ENCODE results near the gene DENND1B. TPM values are rescaled to one million over a fixed set of nuclear protein-coding genes. Genes with fewer than 3 reads are reported as not detected.
A peak's percentile ranks its signal among the peaks of the same experiment; 100 is the strongest.

Gene DENND1B
- total RNA-seq, 2 donors from 2014 or later = 9.4 to 11.9 TPM

GRCh38 chr1:197813741-197814140 lies 38.5 kb upstream of the DENND1B start:
- H3K4me1 Mint-ChIP-seq = peaks cover 11% of the 10 kb centered on the region
- no peaks in the 10 kb centered on the region for H3K9me3 Mint-ChIP-seq
- no peak overlapping the region for H3K27ac Mint-ChIP-seq

GRCh38 chr1:197811769-197812168 lies 36.5 kb upstream of the DENND1B start:
- H3K27ac Mint-ChIP-seq = no peak overlapping the region
- H3K4me1 ChIP-seq (ENCODE audit: control insufficient read depth, insufficient read depth, low read length) = no peaks in the 10 kb centered on the region
- no peak overlapping the region for H3K4me3 ChIP-seq (ENCODE audit: low read length)
- no peak for TF ChIP-seq CTCF (conservative IDR thresholded peaks at IDR 0.05)
- H3K9me3 Mint-ChIP-seq = no peaks in the 10 kb centered on the region
- no peaks in the 10 kb centered on the region for H3K27me3 Mint-ChIP-seq (ENCODE audit: insufficient read depth)
- no peak overlapping the region for H3K27ac ChIP-seq (ENCODE audit: low read depth, low read length)
- 78% methylated on average over 1 of the region's 1 CpG; no CpG with 5 or more reads in 1 of the 2 experiments for WGBS, 2 experiments (ENCODE audit: insufficient coverage in 1 of 2, insufficient read length in 1 of 2)
- H3K36me3 Mint-ChIP-seq (ENCODE audit: low read depth) = no peaks in the 10 kb centered on the region
- H3K4me3 Mint-ChIP-seq = no peak overlapping the region
- no peak for DNase-seq
- no peaks in the 10 kb centered on the region for H3K9me3 ChIP-seq (ENCODE audit: control insufficient read depth, low read length)
- H3K27me3 ChIP-seq (ENCODE audit: control insufficient read depth, insufficient read depth, low read length, poor library complexity, severe bottlenecking) = no peaks in the 10 kb centered on the region
- no peak overlapping the region for H3K9ac ChIP-seq (ENCODE audit: extremely low read depth, low read length, poor library complexity, severe bottlenecking)
- peaks cover 17% of the 10 kb centered on the region for H3K4me1 Mint-ChIP-seq
- H3K36me3 ChIP-seq (ENCODE audit: control insufficient read depth, insufficient read depth, low read length) = no peaks in the 10 kb centered on the region

More at GRCh38 chr1:197813741-197814140, 38.5 kb upstream of the DENND1B start:
- Histone ChIP-seq H3K36me3 (ENCODE audit: control insufficient read depth, insufficient read depth, low read length) (no peaks in the 10 kb centered on the region), H3K27me3 (ENCODE audit: control insufficient read depth, insufficient read depth, low read length, poor library complexity, severe bottlenecking) (no peaks in the 10 kb centered on the region), H3K9me3 (ENCODE audit: control insufficient read depth, low read length) (no peaks in the 10 kb centered on the region), H3K9ac (ENCODE audit: extremely low read depth, low read length, poor library complexity, severe bottlenecking) (no peak overlapping the region), H3K27ac (ENCODE audit: low read depth, low read length) (no peak overlapping the region), H3K4me1 (ENCODE audit: control insufficient read depth, insufficient read depth, low read length) (no peaks in the 10 kb centered on the region), H3K4me3 (ENCODE audit: low read length) (no peak overlapping the region)
- no peaks in the 10 kb centered on the region for H3K36me3 Mint-ChIP-seq (ENCODE audit: low read depth)
- no peak for TF ChIP-seq CTCF (conservative IDR thresholded peaks at IDR 0.05)
- H3K27me3 Mint-ChIP-seq (ENCODE audit: insufficient read depth) = no peaks in the 10 kb centered on the region
- no peak overlapping the region for H3K4me3 Mint-ChIP-seq
- DNase-seq = peak; percentile 53
- whole genome bisulfite sequencing, 2 experiments (ENCODE audit: insufficient coverage in 1 of 2, insufficient read length in 1 of 2) = 55 to 60% methylated on average over 1 to 4 of the region's 5 CpGs

GRCh38 chr1:197810812-197811211 lies 35.5 kb upstream of the DENND1B start:
- TF ChIP-seq CTCF (conservative IDR thresholded peaks at IDR 0.05) = no peak
- Mint-ChIP-seq H3K9me3 (no peaks in the 10 kb centered on the region), H3K27me3 (ENCODE audit: insufficient read depth) (no peaks in the 10 kb centered on the region), H3K27ac (peak overlapping the region; percentile 32), H3K4me1 (peaks cover 17% of the 10 kb centered on the region), H3K36me3 (ENCODE audit: low read depth) (no peaks in the 10 kb centered on the region), H3K4me3 (no peak overlapping the region)
- no peaks in the 10 kb centered on the region for H3K27me3 ChIP-seq (ENCODE audit: control insufficient read depth, insufficient read depth, low read length, poor library complexity, severe bottlenecking)
- H3K27ac ChIP-seq (ENCODE audit: low read depth, low read length) = no peak overlapping the region
- no peak overlapping the region for H3K4me3 ChIP-seq (ENCODE audit: low read length)
- DNase-seq = no peak
- no peak overlapping the region for H3K9ac ChIP-seq (ENCODE audit: extremely low read depth, low read length, poor library complexity, severe bottlenecking)
- WGBS, 2 experiments (ENCODE audit: insufficient coverage in 1 of 2, insufficient read length in 1 of 2) = 71 to 76% methylated on average over 1 to 4 of the region's 4 CpGs
- H3K9me3 ChIP-seq (ENCODE audit: control insufficient read depth, low read length) = no peaks in the 10 kb centered on the region
- H3K4me1 ChIP-seq (ENCODE audit: control insufficient read depth, insufficient read depth, low read length) = no peaks in the 10 kb centered on the region
- no peaks in the 10 kb centered on the region for H3K36me3 ChIP-seq (ENCODE audit: control insufficient read depth, insufficient read depth, low read length)

Measured in endodermal cell (in vitro differentiated cells).